Measurements from ENCODE around the gene RND1.

- TF ChIP-seq POLR2A (IDR thresholded peaks at IDR 0.05) (no peak), CTCF (IDR thresholded peaks at IDR 0.05) (no peak)
Measured at GRCh38 chr12:48903363-48903981, 37.8 kb upstream of the RND1 start.
